ENCODE data around the gene TBXT.

TBXT gene

GRCh38 chr6:166156942-166157341, 10.7 kb downstream of the TBXT start:
- TF ChIP-seq REST (IDR thresholded peaks at IDR 0.05; ENCODE audit: insufficient read depth in 1 of 2, low read depth in 2 of 2, low read length in 2 of 2), result no peak
- TF ChIP-seq TAF1 (IDR thresholded peaks at IDR 0.05; ENCODE audit: borderline replicate concordance, insufficient read depth, low read length), result no peak
- no peak for TF ChIP-seq POLR2AphosphoS5 (IDR thresholded peaks at IDR 0.05; ENCODE audit: low read depth, low read length)
- no peak for TF ChIP-seq FOXP2 (optimal IDR thresholded peaks at IDR 0.05; ENCODE audit: borderline replicate concordance, extremely low read depth, extremely low read length, insufficient read depth)
- TF ChIP-seq SIN3A (IDR thresholded peaks at IDR 0.05; ENCODE audit: borderline replicate concordance, insufficient read depth, low read length), result no peak

- TF ChIP-seq FOXP2 (optimal IDR thresholded peaks at IDR 0.05; ENCODE audit: borderline replicate concordance, extremely low read depth, extremely low read length, insufficient read depth), result no peak
Observed at GRCh38 chr6:166153966-166154365, 13.7 kb downstream of the TBXT start.

GRCh38 chr6:166152660-166153059, 15.0 kb downstream of the TBXT start:
- no peak for TF ChIP-seq TAF1 (IDR thresholded peaks at IDR 0.05; ENCODE audit: borderline replicate concordance, insufficient read depth, low read length)
- TF ChIP-seq REST (IDR thresholded peaks at IDR 0.05; ENCODE audit: insufficient read depth in 1 of 2, low read depth in 2 of 2, low read length in 2 of 2), result no peak
- TF ChIP-seq POLR2AphosphoS5 (IDR thresholded peaks at IDR 0.05; ENCODE audit: low read depth, low read length), result no peak
- no peak for TF ChIP-seq SIN3A (IDR thresholded peaks at IDR 0.05; ENCODE audit: borderline replicate concordance, insufficient read depth, low read length)
- TF ChIP-seq FOXP2 (optimal IDR thresholded peaks at IDR 0.05; ENCODE audit: borderline replicate concordance, extremely low read depth, extremely low read length, insufficient read depth), result no peak

- TF ChIP-seq POLR2AphosphoS5 (IDR thresholded peaks at IDR 0.05; ENCODE audit: low read depth, low read length) (no peak), FOXP2 (optimal IDR thresholded peaks at IDR 0.05; ENCODE audit: borderline replicate concordance, extremely low read depth, extremely low read length, insufficient read depth) (no peak), SIN3A (IDR thresholded peaks at IDR 0.05; ENCODE audit: borderline replicate concordance, insufficient read depth, low read length) (no peak), TAF1 (IDR thresholded peaks at IDR 0.05; ENCODE audit: borderline replicate concordance, insufficient read depth, low read length) (no peak), REST (IDR thresholded peaks at IDR 0.05; ENCODE audit: insufficient read depth in 1 of 2, low read depth in 2 of 2, low read length in 2 of 2) (no peak)
Observed at GRCh38 chr6:166151798-166152197, 15.9 kb downstream of the TBXT start.

- TF ChIP-seq FOXP2 (optimal IDR thresholded peaks at IDR 0.05; ENCODE audit: borderline replicate concordance, extremely low read depth, extremely low read length, insufficient read depth) (no peak), REST (IDR thresholded peaks at IDR 0.05; ENCODE audit: insufficient read depth in 1 of 2, low read depth in 2 of 2, low read length in 2 of 2) (no peak)
Observed at GRCh38 chr6:166145751-166146150, 21.9 kb downstream of the TBXT start.
